NCI-H1105 (cell line): ENCODE measurements around the gene PIP5K1B.
"Not testable (repeated sequence)": the region's sequence is repeated elsewhere in the genome, so short reads cannot be mapped to it uniquely, and the experiment has no call there.

ENCODE experiments used
- DNase-seq: peaks from one replicate; lab custom pipeline; 2025; lab: John Stamatoyannopoulos, UW

Gene PIP5K1B

DNA sequence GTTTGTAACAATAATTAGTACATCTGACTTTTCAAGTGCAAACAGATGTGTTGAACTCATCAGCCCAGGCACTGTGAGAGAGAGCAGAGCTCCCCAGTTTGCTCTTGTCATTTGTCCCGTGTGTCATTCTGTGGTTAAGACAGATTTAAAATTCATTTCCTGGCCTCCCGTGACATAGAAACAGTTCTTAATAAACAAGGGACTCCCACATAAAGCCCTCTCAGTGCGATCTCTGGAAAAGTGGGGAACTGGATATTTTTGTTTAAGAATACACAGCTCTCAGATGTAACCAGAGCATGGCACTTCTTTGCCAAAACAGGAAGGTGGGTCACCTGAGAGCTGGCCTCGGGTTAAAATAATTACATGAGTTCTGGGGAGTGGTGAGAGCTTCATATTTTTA, 250.3 kb downstream of the PIP5K1B start:
- no peak for DNase-seq

DNA sequence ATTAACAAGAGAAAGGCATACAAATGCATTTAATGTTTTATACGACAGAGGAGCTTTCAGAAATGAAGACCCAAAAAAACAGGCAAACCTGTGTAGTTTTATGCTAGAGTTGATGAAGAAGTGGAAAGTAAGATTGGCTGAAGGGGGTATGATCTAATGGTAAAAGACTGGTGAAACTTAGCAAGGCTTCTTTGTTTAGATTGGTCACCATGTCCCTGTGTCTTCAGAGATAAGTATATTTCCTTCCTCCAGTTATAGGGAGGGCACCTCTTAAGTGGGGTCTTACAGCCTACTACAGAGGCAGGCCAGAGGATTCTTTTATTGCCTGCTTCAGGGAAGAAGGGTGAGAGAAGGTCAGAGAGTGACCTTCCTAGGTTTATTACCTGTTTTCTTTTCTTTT, 252.4 kb downstream of the PIP5K1B start:
- no peak for DNase-seq

DNA sequence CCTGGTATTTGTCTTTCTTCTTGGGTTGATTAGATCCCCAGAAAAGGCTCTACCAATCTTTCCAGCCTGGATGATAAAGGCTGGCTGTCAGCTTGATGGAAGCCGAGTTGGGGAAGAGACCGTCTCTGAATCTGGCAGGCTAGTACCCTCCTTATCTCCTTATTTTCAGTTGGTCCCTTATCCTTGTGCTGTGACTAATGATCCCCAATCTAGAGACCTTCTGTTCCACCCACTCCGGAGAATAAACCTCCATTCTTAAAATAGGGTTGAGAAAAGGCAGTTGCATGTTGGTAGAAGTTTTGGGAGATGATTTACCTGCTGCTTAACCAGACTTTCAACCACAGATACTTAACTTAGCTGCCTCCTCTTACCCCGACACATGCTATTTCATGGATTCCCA, 256.5 kb downstream of the PIP5K1B start:
- no peak for DNase-seq

DNA sequence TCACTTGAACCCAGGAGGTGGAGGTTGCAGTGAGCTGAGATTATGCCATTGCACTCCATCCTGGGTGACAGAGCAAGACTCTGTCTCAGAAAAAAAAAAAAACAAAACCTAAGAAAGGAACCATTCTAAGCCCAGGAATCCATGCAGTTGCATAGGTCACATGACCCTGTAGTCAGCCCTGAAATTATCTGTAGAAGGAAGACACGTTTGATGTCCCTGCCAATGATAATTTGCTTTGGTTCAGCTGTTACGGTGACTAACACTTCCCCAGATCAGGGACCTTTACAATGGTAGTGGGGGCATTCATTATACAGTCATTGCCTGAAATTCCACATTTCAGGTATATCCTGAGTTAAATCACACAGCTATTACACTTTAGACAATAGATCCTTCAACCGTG, 258.4 kb downstream of the PIP5K1B start:
- DNase-seq, result no peak

DNA sequence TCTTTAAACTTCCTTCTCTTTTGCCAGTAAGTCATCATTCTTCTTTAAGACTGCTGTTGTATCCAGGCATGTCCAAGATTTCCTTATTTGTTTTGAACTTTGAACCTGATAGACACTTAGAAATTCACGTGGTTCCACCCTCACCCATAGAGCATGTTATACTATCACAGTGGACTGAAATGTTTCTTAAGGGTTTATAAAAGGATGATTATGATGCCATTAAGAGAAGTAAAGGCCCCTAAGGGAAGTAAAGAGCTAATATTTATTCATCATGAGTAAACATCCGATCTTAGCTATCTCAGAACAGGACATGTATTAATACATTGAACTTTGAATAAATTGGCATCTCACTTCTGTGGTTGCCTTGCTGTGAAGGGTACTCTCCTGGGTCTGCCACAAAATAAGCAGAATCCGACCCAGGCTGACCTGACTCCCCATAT, 259.1 kb downstream of the PIP5K1B start:
- no peak for DNase-seq

DNA sequence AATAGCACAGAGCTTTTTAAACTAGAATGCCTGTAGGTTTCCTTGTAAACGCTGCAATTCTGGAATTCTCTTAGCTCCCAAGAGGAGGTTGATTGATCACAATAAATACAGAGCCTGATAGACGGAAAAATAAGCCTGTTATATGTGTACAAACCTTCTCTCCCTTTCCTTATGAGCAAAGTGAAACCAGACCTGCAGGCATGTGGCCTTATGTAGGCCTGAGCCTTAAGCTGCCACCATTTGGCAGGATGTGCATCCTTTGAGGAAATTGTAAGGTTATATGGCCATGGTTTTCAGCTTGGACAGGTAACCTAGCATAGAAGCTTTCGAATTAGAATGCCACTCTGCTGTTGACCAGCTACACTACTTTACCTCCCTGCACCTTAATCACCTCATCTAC, 259.7 kb downstream of the PIP5K1B start:
- no peak for DNase-seq

DNA sequence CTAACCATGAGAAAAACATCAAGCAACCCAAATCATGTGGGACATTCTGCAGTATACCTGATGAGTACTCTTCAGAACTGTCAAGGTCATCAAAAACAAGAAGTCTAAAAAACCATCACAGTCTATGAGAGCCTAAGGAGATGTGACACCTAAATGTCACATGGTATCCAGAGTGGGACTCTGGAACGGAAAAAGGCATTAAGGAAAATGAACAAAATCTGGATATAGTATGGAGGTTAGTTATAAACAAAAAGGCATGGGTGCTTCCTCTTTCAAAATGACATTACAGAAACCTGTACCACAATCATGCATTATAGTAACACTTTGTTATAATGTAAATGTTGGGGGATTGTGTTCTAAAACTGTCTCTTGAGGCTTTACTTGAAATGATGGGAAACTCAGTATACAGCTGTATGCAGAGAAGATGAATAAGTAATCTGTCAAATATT, 261.5 kb downstream of the PIP5K1B start:
- no peak for DNase-seq

DNA sequence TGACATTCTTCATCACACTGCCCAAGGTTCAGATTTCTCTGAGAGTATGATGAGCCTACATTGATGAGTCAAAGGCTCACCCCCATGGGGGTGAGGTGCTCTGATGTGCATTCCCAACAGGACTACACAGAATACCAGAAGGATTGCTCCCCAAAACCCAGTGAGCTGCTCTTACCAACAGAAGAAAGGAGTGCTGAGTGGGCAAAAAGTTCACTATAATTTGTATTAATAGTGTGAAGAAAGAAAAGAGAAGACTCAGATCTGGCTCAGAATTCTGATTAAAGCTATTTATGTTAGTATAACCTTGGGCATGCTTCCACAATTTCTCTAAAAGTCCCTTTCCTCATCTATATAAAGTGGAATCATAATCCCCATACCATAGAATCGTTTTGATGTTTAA, 262.8 kb downstream of the PIP5K1B start:
- DNase-seq, result no peak

DNA sequence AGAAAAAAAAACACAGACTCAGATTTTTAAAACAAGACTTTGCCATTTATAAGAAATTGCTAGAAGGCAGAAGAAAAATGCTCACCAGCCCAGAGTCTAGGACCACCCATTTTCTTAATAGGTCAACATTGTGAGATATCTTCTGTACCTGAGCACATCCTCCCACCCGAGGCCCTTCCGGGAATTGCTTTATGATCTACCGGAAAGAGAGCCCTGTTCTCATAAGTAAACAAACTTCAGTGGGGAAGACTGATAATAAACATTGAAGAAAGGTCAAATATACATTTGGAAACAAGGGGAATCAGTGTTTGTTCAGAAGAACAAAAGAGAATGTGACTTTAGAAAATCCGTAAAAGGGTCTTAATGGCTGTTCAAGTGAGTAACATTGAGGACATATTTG, 264.5 kb downstream of the PIP5K1B start:
- DNase-seq, result no peak

DNA sequence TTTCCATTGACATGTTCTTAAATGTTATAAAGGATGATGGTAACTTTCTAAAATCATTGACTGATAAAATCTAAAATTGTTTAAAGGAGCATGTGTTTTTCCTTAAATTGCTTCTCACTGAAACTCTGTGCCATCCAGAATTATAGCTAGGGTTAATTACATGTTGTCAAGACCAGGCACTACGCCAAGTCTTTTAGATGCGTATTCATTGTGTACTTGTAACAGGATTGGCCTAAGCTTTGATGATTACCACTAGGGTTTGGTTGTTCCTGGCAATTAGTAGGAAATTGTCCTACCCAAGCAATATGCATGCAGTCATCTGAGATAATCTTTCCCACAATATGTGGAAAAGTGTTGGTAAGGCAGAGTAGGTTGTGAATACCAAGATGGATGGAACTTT, 265.1 kb downstream of the PIP5K1B start:
- DNase-seq, result peak; percentile 93

DNA sequence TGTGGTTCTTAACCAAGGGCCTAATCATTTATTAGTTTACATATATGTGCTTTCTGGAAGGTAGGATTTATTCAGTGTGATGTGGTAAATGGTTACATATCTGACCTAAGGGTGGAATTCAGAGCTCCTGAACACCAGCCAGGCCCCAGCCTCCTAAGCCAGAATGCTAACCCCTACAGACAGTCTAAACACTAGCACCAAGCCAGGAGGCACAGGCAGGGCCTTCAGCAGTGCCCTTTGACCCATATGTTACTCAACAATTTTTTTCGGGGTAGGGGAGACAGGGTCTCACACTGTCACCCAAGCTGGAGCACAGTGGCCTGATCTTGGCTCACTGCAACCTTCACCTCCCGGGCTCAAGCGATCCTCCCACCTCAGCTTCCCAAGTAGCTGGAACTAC, 268.6 kb downstream of the PIP5K1B start:
- no peak for DNase-seq

DNA sequence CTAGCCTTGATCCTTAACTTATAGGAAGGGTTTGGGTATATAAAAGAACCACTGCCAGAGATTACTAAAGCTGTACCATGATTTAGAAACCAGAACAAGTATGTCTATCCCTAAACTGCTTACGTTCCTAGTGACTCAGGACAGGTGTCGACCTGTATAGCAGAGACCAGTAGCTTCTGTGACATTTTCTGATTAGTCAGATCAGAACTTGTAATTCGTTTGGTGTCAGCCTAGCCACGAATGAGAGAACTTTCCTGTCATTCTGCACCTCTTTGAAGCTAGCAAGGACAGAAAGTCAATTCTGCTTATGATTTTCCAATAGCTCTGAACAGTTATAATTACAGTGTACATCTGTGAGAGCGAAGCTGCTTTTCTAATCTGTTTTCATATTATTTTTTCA, 269.4 kb downstream of the PIP5K1B start:
- no peak for DNase-seq

DNA sequence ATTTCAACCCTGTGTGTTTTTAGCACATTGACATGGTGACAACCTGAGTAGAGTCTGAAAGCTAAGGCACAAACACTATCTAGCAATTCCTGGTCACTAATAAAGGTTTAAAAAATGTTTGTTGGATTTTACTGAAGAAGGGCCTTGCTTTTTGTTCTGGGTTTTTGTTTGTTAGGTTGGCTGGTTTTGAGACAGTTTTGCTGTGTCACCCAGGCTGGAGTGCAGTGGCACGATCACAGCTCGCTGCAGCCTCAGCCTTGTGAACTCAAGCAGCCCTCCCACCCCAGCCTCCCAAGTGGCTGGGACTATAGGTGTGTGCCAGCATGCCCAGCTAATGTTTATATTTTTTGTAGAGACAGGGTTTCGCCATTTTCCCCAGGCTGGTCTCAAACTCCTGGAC, 269.9 kb downstream of the PIP5K1B start:
- no peak for DNase-seq

DNA sequence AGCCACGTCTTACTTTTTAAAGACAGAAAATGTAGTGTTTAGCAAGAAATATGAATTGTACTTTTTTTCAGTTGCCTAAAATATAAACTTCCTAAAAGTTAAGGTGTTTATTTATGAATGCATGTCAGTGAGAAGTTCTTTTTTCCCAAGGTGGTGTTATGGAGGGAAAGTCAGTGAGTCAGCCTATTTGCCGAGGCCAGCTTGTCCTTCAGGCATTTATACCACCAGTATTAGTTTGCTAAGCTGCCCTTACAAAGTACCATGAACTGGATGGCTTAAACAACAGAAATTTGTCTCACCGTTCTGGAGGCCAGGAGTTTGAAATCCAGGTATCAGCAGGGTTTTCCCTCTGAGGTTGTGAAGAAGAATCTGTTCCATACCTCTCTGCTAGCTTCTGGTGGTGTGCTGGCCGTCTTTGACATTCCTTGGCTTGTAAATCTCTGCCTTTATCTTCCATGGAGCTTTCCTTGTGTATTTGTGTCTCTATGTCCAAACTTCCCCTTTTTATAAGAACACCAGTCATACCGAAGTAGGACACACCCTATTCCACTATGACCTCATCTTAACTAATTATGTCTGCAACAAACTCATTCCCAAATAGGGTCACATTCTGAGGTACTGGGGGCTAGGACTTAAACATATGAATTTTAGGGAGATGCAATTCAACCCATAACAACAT, 270.5 kb downstream of the PIP5K1B start:
- no peak for DNase-seq

DNA sequence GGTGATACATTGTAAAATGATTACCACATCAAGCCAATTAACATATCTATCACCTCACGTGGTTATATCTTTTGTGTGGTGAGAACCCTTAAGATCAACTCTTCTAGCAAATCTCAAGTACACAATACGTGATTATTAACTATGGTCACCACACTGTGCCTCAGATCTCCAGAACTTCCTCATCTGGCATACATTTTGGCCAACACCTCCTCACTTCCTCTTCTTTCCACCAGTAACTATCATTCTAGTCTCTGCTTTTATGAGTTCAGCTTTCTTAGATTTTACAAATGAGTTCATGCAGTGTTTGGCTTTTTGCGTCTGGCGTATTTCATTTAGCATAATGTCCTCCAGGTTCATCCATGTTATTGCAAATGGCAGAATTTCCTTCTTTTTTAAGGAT, 273.0 kb downstream of the PIP5K1B start:
- no peak for DNase-seq

DNA sequence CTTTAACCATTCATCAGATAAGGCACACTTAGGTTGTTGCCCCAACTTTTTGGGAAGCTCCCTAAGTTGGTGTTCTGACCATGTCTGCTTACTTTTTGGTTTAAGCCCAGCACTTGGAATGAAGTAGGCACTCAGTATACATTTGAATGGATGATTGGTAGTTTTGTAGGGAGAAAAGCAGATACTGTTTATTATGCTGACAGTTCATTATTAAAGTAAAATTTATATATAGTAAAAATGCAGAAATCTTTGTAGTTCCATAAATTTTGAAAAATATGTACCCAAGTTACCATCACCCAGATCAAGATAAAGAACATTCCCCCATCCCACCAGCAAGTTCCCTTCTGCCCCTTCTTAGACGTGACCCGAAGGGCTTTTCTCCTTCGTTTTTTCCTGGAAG, 273.5 kb downstream of the PIP5K1B start:
- DNase-seq, result no peak

DNA sequence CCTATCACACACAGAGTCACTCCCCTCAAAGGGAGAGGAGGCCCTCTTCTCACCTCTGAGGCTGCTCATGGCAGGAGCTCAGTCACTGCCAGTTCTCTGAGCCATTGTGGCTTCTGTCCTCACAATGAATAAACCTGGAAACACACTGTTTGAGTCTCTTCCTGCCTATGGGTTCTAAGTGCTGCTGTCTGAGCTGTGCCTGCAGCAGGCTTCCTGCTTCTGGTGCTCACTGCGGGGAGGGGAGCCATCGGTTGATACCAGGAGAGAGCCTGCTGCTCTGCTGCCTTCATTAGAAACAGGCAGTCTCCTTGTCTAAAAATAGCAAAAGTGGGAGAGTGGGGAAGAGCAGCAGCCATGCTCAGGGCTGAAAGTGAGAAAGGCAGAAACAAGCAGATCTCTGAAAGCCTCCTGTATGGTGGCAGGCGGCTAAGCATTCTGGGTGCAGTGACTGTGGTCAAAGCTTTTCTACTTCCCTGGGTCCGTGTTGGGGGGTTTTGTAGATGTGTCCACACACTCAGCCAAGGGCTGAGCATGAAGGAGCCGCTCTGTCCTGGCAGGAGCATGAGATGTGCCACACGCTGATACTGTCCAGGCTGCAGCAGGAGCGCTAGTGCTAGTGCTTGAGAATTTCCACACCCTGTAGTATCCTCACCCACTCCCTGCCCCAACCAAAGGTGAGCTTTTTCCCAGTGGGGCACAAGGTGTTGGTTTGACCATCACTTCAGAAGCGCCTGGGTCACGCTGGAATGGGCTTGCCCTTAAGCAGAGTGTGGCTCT, 274.7 kb downstream of the PIP5K1B start:
- no peak for DNase-seq

DNA sequence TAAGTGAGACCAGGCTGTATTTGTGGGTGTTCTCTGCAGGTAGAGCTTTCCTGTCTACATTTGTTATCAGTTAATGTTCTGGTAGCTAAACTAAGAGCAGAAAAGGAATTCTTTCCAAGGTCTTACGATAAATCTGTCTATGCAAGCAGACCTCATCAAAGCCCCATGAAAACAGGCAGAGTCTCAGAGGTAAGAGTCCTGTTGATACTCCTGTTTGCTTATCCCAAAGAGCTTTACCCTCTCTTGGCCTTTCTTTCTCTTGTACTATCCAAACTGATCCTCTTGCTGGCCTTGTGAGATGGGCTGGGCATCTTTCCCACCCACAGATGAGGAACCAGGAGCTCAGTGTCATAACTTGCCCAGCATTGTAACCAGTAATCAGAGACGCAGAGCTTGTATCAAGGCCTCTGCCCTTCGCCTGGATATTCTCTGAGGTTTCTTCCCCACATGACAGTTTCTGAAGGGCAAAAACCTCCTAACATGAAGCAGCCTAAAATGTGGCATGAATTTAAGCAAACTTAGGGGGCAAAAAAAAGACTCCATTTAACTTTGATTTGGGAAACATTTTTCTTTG, 275.4 kb downstream of the PIP5K1B start:
- no peak for DNase-seq

DNA sequence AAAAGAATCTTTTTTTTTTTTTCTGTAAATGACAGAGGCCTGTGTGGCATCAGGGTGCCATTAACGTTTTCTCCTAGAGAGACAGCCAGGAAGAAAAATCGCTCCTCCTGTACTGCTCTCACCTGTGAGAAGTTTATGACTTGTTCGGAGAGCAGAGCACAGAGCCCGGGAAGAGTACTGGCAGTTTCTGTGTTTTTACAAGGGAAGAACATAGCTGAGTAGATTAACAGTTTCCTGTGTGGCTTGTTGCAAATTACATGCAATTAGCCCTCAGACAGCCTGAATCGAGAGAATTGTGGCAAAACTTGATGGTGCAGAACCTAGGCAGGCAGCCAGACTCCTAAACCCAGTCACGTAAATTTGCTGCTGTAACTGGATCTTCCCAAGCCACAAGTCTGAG, 276.7 kb downstream of the PIP5K1B start:
- DNase-seq, result peak; percentile 81

DNA sequence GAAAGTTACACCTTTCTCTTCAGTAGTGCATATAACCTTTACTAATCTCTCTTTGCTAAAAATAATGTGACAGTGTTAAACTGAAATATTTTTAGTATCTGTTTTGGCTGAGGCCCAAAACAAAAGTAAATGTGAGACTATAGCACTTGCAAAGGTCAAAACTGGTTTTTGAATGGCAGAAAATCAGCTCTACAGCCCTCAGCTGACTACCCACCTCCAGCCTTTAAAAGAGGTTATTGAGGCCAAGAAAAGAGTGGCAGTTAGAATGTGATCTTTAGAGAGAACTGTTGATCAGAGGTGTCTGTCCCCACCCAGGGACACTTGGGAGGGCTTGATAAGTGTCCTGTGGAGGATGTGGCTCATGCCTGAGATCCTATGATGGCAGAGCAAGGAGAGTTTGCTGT, 278.0 kb downstream of the PIP5K1B start:
- no peak for DNase-seq

DNA sequence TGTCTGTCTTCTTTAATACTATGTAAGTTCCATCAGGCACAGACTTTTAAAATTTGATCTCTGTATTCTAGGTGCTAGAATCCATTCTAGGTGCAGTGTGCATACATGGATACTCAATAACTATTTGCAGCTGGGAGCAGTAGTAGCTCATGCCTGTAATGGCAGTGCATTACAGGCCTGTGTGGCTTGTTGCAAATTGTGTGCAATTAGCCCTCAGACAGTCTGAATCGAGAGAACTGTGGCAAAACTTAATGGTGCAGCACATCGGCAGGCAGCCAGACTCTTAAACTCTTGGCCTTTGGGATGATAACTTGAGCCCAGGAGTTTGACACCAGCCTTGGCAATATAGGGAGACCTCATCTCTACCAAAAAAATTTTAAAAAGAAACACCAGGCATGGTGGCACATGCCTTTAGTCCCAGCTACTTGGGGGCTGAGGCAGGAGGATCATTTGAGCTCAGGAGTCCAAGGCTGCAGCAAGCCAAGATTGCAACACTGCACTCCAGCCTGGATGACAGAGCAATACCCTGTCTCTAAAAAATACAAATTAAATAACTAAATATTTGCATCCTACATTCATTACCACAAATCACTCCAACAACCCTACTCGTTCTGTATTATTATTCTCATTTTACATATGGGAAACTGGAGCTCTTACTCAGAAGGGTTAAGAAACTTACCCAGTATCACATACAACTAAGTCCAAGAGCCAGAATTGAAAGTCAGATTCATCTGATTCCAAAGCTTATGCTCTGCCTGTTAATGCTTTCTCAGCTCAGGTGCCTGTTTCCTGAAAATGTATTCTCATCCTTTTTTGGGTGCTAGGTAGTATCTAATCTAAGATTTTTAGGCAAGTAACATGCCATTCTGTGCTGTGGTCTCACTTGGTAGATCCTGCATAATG, 278.7 kb downstream of the PIP5K1B start:
- DNase-seq, result no peak

DNA sequence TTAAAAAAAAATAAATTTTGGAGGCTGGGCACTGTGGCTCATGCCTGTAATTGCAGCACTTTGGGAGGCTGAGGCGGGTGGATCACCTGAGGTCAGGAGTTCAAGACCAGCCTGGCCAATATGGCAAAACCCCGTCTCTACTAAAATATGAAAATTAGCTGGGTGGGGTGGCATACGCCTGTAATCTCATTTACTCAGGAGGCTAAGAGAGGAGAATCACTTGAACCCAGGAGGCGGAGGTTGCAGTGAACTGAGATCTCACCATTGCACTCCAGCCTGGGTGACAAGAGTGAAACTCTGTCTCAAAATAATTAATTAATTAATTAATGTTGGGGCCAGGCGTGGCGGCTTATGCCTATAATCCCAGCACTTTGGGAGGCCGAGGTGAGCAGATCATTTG, 281.9 kb downstream of the PIP5K1B start:
- DNase-seq, result not testable (repeated sequence)
